GM12878 (cell line): ENCODE measurements around the gene IFNK. TPM values are rescaled to one million over a fixed set of nuclear protein-coding genes. Genes with fewer than 3 reads are reported as not detected.

ENCODE experiments used
- ATAC-seq: fragments of 200-7000 bp; cut with Tn5 transposase; 3 replicates; pipeline ENCODE4 v1.9.1; 2020; ENCODE audit warnings: mild to moderate bottlenecking, moderate library complexity
- BruUV-seq: library from RNA; stranded (reverse); fragments of 400-500 nt; replicated peaks from 2 replicates; lab custom pipeline; 2021; lab: Mats Ljungman, UMichigan
- CTCF ChIA-PET: fragments of 300-600 bp; sonication (Branson Sonifier 250); formaldehyde crosslinking; extraction: SDS; loops from one replicate; lab custom pipeline; 2021; ENCODE audit warnings: inconsistent platforms; lab: Yijun Ruan, JAX
- POLR2A ChIA-PET: fragments of 350-600 bp; formaldehyde crosslinking; extraction: SDS; loops from one replicate; lab custom pipeline; 2021; ENCODE audit warnings: inconsistent platforms; lab: Charles Lee
- RAD21 ChIA-PET: fragments of 300-600 bp; sonication (Branson Sonifier 250); formaldehyde crosslinking; loops from one replicate; lab custom pipeline; 2023; ENCODE audit warnings: antibody characterized with exemption; ENCODE audit not compliant: unreplicated experiment; lab: Charles Lee
- SMC1A ChIA-PET: fragments of 300-600 bp; sonication (Branson Sonifier 250); formaldehyde crosslinking; loops from one replicate; lab custom pipeline; 2023; ENCODE audit not compliant: unreplicated experiment, uncharacterized antibody; lab: Charles Lee
- DNase-seq: peaks from one replicate; pipeline ENCODE4 v3.0.0-alpha.2; 2011; ENCODE audit warnings: low read depth, low spot score
- FAIRE-seq: peaks from 3 replicates; lab custom pipeline; 2011; peaks lifted over from hg19 to GRCh38; lab: Jason Lieb, UNC
- H2AFZ ChIP-seq: 2 replicates; pipeline ENCODE4 v1.6.0; 2011; ENCODE audit warnings: low read depth, low read length, control low read depth; ENCODE audit not compliant: control insufficient read depth
- H3K27ac ChIP-seq: 2 replicates; pipeline ENCODE4 v1.5.1; 2011; ENCODE audit warnings: control low read depth; ENCODE audit not compliant: control insufficient read depth, insufficient read depth
- H3K27me3 ChIP-seq, 2 experiments: replicated peaks in 1 of 2; 2 replicates each; pipeline versions ENCODE4 v1.6.0 to v1.6.1; 2011; ENCODE audit warnings: low read length in 1 of 2; ENCODE audit not compliant: control insufficient read depth in 2 of 2, insufficient read depth in 2 of 2
- H3K36me3 ChIP-seq, 2 experiments: 2 replicates each; pipeline ENCODE4 v1.5.1; 2011; ENCODE audit warnings: low read length in 1 of 2; ENCODE audit not compliant: control insufficient read depth in 2 of 2, insufficient read depth in 2 of 2
- H3K4me1 ChIP-seq: 2 replicates; pipeline ENCODE4 v1.6.1; 2011; ENCODE audit warnings: mild to moderate bottlenecking, low read length, moderate library complexity, mixed read lengths; ENCODE audit not compliant: control insufficient read depth, insufficient read depth
- H3K4me2 ChIP-seq: 2 replicates; pipeline ENCODE4 v1.6.0; 2011; ENCODE audit warnings: control low read depth; ENCODE audit not compliant: control insufficient read depth, insufficient read depth
- H3K4me3 ChIP-seq: fragments of 200-600 bp; sonication (generic); 2 replicates; pipeline ENCODE4 v1.5.1; 2016
- H3K79me2 ChIP-seq: 2 replicates; pipeline ENCODE4 v1.6.0; 2011; ENCODE audit warnings: low read length; ENCODE audit not compliant: control insufficient read depth, insufficient read depth
- H3K9ac ChIP-seq: 2 replicates; pipeline ENCODE4 v1.8.0; 2011; ENCODE audit warnings: low read length, control low read depth, mixed read lengths; ENCODE audit not compliant: control insufficient read depth, insufficient read depth
- H3K9me3 ChIP-seq: replicated peaks from 3 replicates; pipeline ENCODE4 v1.5.1; 2011; ENCODE audit warnings: mild to moderate bottlenecking, low read length; ENCODE audit not compliant: control insufficient read depth, insufficient read depth
- H4K20me1 ChIP-seq: 2 replicates; pipeline ENCODE4 v1.6.0; 2011; ENCODE audit not compliant: control insufficient read depth, insufficient read depth
- IKZF2 ChIP-seq, 2 experiments: fragments of 450-650 bp; IDR thresholded peaks; 2 replicates each; pipeline ENCODE4 v1.6.1; 2017; ENCODE audit warnings: mild to moderate bottlenecking in 2 of 2, moderate library complexity in 2 of 2
- JUNB ChIP-seq: IDR thresholded peaks from 2 replicates; pipeline ENCODE4 v1.6.1; 2016; ENCODE audit warnings: antibody characterized with exemption, mild to moderate bottlenecking
- MEF2A ChIP-seq: IDR thresholded peaks from 2 replicates; pipeline ENCODE4 v1.6.1; 2011; ENCODE audit warnings: low read depth, mild to moderate bottlenecking, low read length, moderate library complexity; ENCODE audit not compliant: insufficient read depth
- NFIC ChIP-seq: IDR thresholded peaks from 2 replicates; pipeline ENCODE4 v1.6.1; 2012; ENCODE audit warnings: low read depth, mild to moderate bottlenecking, inconsistent platforms, low read length, moderate library complexity
- WGBS: methylation state at CpG from one replicate; pipeline ENCODE4 v1.1.6; 2016; ENCODE audit warnings: low lambda C conversion rate; ENCODE audit not compliant: insufficient replicate concordance, insufficient coverage; ENCODE audit errors: missing lambda C conversion rate; 5-methylcytosine and 5-hydroxymethylcytosine counted together
- in situ Hi-C: fragments of 300-500 bp; cut with MboI; formaldehyde crosslinking; loops from 9 replicates; pipeline ENCODE4 v1.14.3; 2018; ENCODE audit warnings: mixed read lengths
- intact Hi-C: fragments of 100-400 bp; cut with micrococcal nuclease; formaldehyde crosslinking; loops from one replicate; pipeline ENCODE4 v1.14.2; 2022; ENCODE audit not compliant: unreplicated experiment
- polyA plus RNA-seq, 11 experiments: library from polyadenylated mRNA; depleted of rRNA in 4 of 11; unstranded in 6 of 11; stranded (reverse) in 5 of 11; fragments of >200 nt; fragmentation: Nextera tagmentation in 4 of 11; fragmentation: Illumina TruSeq in 1 of 11; extraction: Ambion mirVana in 4 of 11; extraction: Trizol in 1 of 11; gene quantifications; 1 replicate in 1 of 11; 2 replicates in 10 of 11; pipeline versions ENCODE4 v1.2.1 to v1.2.3, GENCODE V29; 2011 to 2016; ENCODE audit warnings: inconsistent platforms in 2 of 11, missing spikeins in 2 of 11, low read depth in 1 of 11
- total RNA-seq, 4 experiments: library from RNA; depleted of rRNA in 3 of 4; stranded (reverse); fragments of >200 nt in 3 of 4; fragmentation: Illumina TruSeq in 1 of 4; extraction: Trizol in 1 of 4; gene quantifications; 2 replicates each; pipeline versions ENCODE4 v1.2.1 to v1.2.3, GENCODE V29; 2013 to 2021
- TF ChIP-seq, protein P1 (sequence below): fragments of 450-650 bp; IDR thresholded peaks from 2 replicates; pipeline ENCODE4 v1.6.1; 2018; ENCODE audit warnings: mild to moderate bottlenecking, low read depth, moderate library complexity; ENCODE audit not compliant: partially characterized antibody

IFNK gene
- total and polyA plus RNA-seq, 10 of the 15 experiments (the other 5 are each of a cell fraction or from before 2014, with no cell fraction given): 0.06 TPM; not detected in 9

DNA sequence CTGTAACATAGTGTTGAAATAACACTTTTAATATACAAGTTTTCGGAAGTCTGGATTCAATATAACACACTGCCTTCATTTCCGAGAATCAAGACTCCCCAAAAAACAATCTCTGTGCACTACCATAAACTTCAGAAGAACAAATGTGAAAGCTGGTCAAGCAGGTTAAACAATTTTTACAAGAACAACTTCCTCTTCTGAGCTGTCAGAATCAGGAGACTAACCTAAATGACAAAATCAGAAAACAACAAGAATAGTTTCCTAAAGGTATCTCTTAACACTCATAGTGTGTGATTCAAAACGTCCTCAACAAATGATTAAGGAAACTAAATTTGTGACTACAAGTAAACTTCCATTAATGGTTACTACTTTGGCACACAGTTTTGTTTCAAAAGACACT is 37.6 kb downstream of the IFNK start:
- Histone ChIP-seq H3K4me3 (no peak overlapping the region), H3K27ac (no peak overlapping the region), H2AFZ (no peak overlapping the region), H3K27me3 (no peaks in the 10 kb centered on the region), H3K36me3 (no peaks in the 10 kb centered on the region), H3K9ac (no peak overlapping the region), H3K4me1 (peaks cover 10% of the 10 kb centered on the region; the same call in 1 of the 2 replicates), H3K9me3 (no peaks in the 10 kb centered on the region), H4K20me1 (no peaks in the 10 kb centered on the region), H3K4me2 (no peak overlapping the region), H3K79me2 (no peaks in the 10 kb centered on the region)
- DNase-seq (no peak), ATAC-seq (peak; percentile 60), FAIRE-seq (peak; percentile 77)
- ChIA-PET CTCF (interaction anchor here (0.9 to 3.2 kb wide), 2 partner anchors 32 to 229 kb away, joined by 4 to 13 read pairs; partner anchors contain the start of gene MOB3B), SMC1A (interaction anchor here (0.6 to 5.5 kb wide), 5 partner anchors 11 to 372 kb away, joined by 4 to 40 read pairs (median 8); partner anchors contain the start of gene C9orf72), POLR2A (no interaction called here), RAD21 (no interaction called here)
- intact Hi-C loops (no loop called here), in situ Hi-C loops (no loop called here)
- 34% methylated on average over 3 of the region's 3 CpGs for WGBS
- BruUV-seq: no TSS peak
- TF ChIP-seq JUNB (peak; percentile 53), NFIC (0 out of 2 replicates have a peak, but pooled peaks have one; percentile 21), MEF2A (0 out of 2 replicates have a peak, but pooled peaks have one; percentile 31), IKZF2 (IDR thresholded peaks at IDR 0.05) (0 out of 4 replicates have a peak, but pooled peaks of 1 of the 2 experiments have one; percentile 10)
- TF ChIP-seq, protein P1, sequence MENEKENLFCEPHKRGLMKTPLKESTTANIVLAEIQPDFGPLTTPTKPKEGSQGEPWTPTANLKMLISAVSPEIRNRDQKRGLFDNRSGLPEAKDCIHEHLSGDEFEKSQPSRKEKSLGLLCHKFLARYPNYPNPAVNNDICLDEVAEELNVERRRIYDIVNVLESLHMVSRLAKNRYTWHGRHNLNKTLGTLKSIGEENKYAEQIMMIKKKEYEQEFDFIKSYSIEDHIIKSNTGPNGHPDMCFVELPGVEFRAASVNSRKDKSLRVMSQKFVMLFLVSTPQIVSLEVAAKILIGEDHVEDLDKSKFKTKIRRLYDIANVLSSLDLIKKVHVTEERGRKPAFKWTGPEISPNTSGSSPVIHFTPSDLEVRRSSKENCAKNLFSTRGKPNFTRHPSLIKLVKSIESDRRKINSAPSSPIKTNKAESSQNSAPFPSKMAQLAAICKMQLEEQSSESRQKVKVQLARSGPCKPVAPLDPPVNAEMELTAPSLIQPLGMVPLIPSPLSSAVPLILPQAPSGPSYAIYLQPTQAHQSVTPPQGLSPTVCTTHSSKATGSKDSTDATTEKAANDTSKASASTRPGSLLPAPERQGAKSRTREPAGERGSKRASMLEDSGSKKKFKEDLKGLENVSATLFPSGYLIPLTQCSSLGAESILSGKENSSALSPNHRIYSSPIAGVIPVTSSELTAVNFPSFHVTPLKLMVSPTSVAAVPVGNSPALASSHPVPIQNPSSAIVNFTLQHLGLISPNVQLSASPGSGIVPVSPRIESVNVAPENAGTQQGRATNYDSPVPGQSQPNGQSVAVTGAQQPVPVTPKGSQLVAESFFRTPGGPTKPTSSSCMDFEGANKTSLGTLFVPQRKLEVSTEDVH: no peak
